ENCODE measurements around the gene C3orf52.

Gene C3orf52

DNA sequence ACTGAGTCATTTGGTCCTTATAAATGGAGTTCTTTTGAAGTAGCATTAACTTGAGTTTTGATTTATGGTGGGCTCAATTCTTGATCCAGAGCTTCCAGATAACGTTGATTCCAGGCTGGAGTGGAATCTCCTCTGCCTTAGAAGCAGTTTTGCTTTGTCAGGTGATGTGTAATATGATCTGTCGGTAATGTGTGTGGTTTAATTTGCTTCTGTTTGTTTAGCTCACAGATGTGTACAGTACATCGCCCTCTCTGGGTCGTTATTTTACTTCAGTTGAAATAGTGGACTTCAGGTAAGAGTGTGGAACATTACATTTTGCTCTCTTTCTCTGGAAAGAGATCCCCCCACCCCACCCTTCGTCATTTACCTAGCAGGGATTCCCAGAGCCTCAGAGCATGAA is 23.1 kb downstream of the C3orf52 start:
- Histone ChIP-seq H3F3A (ENCODE audit: insufficient read depth, low read length) (no peaks in the 10 kb centered on the region), H3K4me1 (ENCODE audit: low read length) (peaks cover 26% of the 10 kb centered on the region), H3K9me3 (replicated peaks; ENCODE audit: insufficient read depth, low read length) (no peaks in the 10 kb centered on the region), H4K20me1 (ENCODE audit: insufficient read depth, low read length) (no peaks in the 10 kb centered on the region), H3K79me2 (ENCODE audit: low read length) (peaks cover 5% of the 10 kb centered on the region; the same call in 1 of the 2 replicates), H3K4me2 (ENCODE audit: low read depth, low read length) (0 out of 2 replicates have a peak overlapping the region, but pooled peaks have one; percentile 23), H3K27me3 (replicated peaks; ENCODE audit: insufficient read depth, low read length) (no peaks in the 10 kb centered on the region), H3K27ac (ENCODE audit: low read length) (peak overlapping the region; percentile 24; the same call in 1 of the 2 replicates), H3K4me3 (ENCODE audit: low read length) (no peak overlapping the region), H2AFZ (ENCODE audit: low read length) (no peak overlapping the region), H3K36me3 (replicated peaks; ENCODE audit: insufficient read depth, low read length) (no peaks in the 10 kb centered on the region), H3K9me2 (replicated peaks; ENCODE audit: insufficient read depth, low read length) (no peaks in the 10 kb centered on the region), H3K9ac (ENCODE audit: low read length) (no peak overlapping the region)
- TF ChIP-seq, protein P1, sequence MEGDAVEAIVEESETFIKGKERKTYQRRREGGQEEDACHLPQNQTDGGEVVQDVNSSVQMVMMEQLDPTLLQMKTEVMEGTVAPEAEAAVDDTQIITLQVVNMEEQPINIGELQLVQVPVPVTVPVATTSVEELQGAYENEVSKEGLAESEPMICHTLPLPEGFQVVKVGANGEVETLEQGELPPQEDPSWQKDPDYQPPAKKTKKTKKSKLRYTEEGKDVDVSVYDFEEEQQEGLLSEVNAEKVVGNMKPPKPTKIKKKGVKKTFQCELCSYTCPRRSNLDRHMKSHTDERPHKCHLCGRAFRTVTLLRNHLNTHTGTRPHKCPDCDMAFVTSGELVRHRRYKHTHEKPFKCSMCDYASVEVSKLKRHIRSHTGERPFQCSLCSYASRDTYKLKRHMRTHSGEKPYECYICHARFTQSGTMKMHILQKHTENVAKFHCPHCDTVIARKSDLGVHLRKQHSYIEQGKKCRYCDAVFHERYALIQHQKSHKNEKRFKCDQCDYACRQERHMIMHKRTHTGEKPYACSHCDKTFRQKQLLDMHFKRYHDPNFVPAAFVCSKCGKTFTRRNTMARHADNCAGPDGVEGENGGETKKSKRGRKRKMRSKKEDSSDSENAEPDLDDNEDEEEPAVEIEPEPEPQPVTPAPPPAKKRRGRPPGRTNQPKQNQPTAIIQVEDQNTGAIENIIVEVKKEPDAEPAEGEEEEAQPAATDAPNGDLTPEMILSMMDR (IDR thresholded peaks at IDR 0.05; ENCODE audit: low read length), result no peak
- TF ChIP-seq EZH2phosphoT487 (IDR thresholded peaks at IDR 0.05; ENCODE audit: low read length), result no peak
- no peak for DNase-seq

DNA sequence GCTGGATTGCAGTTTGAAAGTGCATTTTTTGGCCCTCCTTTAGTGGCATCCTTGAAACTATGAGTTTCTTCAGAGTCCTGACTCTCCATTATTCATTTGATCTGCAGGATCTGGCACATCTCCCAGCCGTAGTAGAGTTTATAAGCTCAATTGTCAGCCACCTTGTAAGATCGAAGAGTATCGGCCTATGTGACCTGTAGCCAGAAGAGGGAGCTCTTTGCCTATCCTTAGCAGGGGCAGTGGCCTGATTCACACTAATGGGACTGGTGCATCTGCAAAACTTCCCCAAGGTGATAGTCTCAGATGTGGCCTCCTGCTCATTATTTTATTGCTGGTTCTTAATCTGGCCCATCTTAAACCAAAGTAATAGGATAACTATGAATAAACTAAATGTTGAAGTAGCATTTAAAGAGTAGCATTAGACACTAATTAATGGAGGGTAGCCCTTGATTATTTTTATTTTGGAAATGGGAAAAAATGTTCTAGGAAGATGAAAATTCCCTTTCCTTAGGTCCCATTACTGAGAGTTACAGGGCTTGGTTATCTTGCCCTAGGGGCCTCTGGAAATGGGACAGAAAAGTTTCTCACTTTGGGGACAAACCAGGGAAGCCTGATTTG is 25.7 kb downstream of the C3orf52 start:
- H3K9ac ChIP-seq (ENCODE audit: low read length), result no peak overlapping the region
- H3K36me3 ChIP-seq (replicated peaks; ENCODE audit: insufficient read depth, low read length), result no peaks in the 10 kb centered on the region
- no peaks in the 10 kb centered on the region for H3K9me3 ChIP-seq (replicated peaks; ENCODE audit: insufficient read depth, low read length)
- TF ChIP-seq, protein P1 (IDR thresholded peaks at IDR 0.05; ENCODE audit: low read length), result peak; percentile 93
- TF ChIP-seq EZH2phosphoT487 (IDR thresholded peaks at IDR 0.05; ENCODE audit: low read length) (no peak), EZH2 (optimal IDR thresholded peaks at IDR 0.05; ENCODE audit: low read depth, low read length) (no peak)
- peak; percentile 85 for DNase-seq
- no peak overlapping the region for H2AFZ ChIP-seq (ENCODE audit: low read length)
- H3K79me2 ChIP-seq (ENCODE audit: low read length), result peaks cover 5% of the 10 kb centered on the region; the same call in 1 of the 2 replicates
- no peaks in the 10 kb centered on the region for H3K27me3 ChIP-seq (replicated peaks; ENCODE audit: insufficient read depth, low read length)
- no peak overlapping the region for H3K4me2 ChIP-seq (ENCODE audit: low read depth, low read length)
- H4K20me1 ChIP-seq (ENCODE audit: insufficient read depth, low read length), result no peaks in the 10 kb centered on the region
- H3K4me1 ChIP-seq (ENCODE audit: low read length), result peaks cover 26% of the 10 kb centered on the region
- no peak overlapping the region for H3K4me3 ChIP-seq (ENCODE audit: low read length)
- H3F3A ChIP-seq (ENCODE audit: insufficient read depth, low read length), result no peaks in the 10 kb centered on the region
- H3K9me2 ChIP-seq (replicated peaks; ENCODE audit: insufficient read depth, low read length), result no peaks in the 10 kb centered on the region
- no peak overlapping the region for H3K27ac ChIP-seq (ENCODE audit: low read length)

- Histone ChIP-seq H3K4me2 (ENCODE audit: low read depth, low read length) (no peak overlapping the region), H3F3A (ENCODE audit: insufficient read depth, low read length) (0 out of 2 replicates have a peak, but pooled peaks cover 4% of the 10 kb centered on the region), H4K20me1 (ENCODE audit: insufficient read depth, low read length) (no peaks in the 10 kb centered on the region), H3K9me3 (replicated peaks; ENCODE audit: insufficient read depth, low read length) (no peaks in the 10 kb centered on the region), H3K79me2 (ENCODE audit: low read length) (peaks cover 5% of the 10 kb centered on the region; the same call in 1 of the 2 replicates), H3K4me3 (ENCODE audit: low read length) (no peak overlapping the region), H3K27me3 (replicated peaks; ENCODE audit: insufficient read depth, low read length) (no peaks in the 10 kb centered on the region), H3K9ac (ENCODE audit: low read length) (no peak overlapping the region), H3K27ac (ENCODE audit: low read length) (no peak overlapping the region), H2AFZ (ENCODE audit: low read length) (no peak overlapping the region), H3K9me2 (replicated peaks; ENCODE audit: insufficient read depth, low read length) (no peaks in the 10 kb centered on the region), H3K36me3 (replicated peaks; ENCODE audit: insufficient read depth, low read length) (no peaks in the 10 kb centered on the region), H3K4me1 (ENCODE audit: low read length) (peaks cover 33% of the 10 kb centered on the region)
- no peak for DNase-seq
- TF ChIP-seq, protein P1 (IDR thresholded peaks at IDR 0.05; ENCODE audit: low read length), result no peak
- TF ChIP-seq EZH2phosphoT487 (IDR thresholded peaks at IDR 0.05; ENCODE audit: low read length), result no peak
- TF ChIP-seq EZH2 (optimal IDR thresholded peaks at IDR 0.05; ENCODE audit: low read depth, low read length), result no peak
Observed at GRCh38 chr3:112114576-112115160, 28.5 kb downstream of the C3orf52 start.

Data from MM.1S (cell line).